Measurements from ENCODE around the gene TRIM9. TPM values are rescaled to one million over a fixed set of nuclear protein-coding genes. Genes with fewer than 3 reads are reported as not detected.

TRIM9 gene
- total and polyA plus RNA-seq, 7 donors, result 0.17 to 3.3 (median 1.1) TPM

- Histone ChIP-seq H3K27me3 (ENCODE audit: insufficient read depth in 3 of 3, low read length in 2 of 3) (no peaks in the 10 kb centered on the region), H3K27ac (no peak overlapping the region), H3K9me3 (peaks cover 3% of the 10 kb centered on the region), H3K36me3 (ENCODE audit: insufficient read depth in 1 of 2, low read depth in 1 of 2) (no peaks in the 10 kb centered on the region), H3K4me1 (no peaks in the 10 kb centered on the region), H3K4me3 (no peak overlapping the region)
- DNase-seq (no peak), ATAC-seq (no peak)
- no peak for TF ChIP-seq CTCF (IDR thresholded peaks at IDR 0.05)
- intact Hi-C loops (cut with DNase I), result no loop called here
- 72 to 77% (median 76%) methylated on average over 2 of the region's 2 CpGs for WGBS, 3 donors
These were observed 35.9 kb downstream of the TRIM9 start for GRCh38 chr14:51059032-51059431.

GRCh38 chr14:51058382-51058781 lies 36.5 kb downstream of the TRIM9 start:
- no peaks in the 10 kb centered on the region for H3K4me1 ChIP-seq
- DNase-seq (no peak), ATAC-seq (no peak)
- no peak for TF ChIP-seq CTCF (IDR thresholded peaks at IDR 0.05)
- peaks cover 3% of the 10 kb centered on the region for H3K9me3 ChIP-seq
- no peak overlapping the region for H3K4me3 ChIP-seq
- H3K36me3 ChIP-seq (ENCODE audit: insufficient read depth in 1 of 2, low read depth in 1 of 2), result no peaks in the 10 kb centered on the region
- WGBS, 3 donors, result 92 to 94% (median 92%) methylated on average over 4 of the region's 4 CpGs
- no peak overlapping the region for H3K27ac ChIP-seq
- intact Hi-C loops (cut with DNase I), result no loop called here
- no peaks in the 10 kb centered on the region for H3K27me3 ChIP-seq (ENCODE audit: insufficient read depth in 3 of 3, low read length in 2 of 3)

GRCh38 chr14:51056421-51056820 lies 38.5 kb downstream of the TRIM9 start:
- Histone ChIP-seq H3K9me3 (no peaks in the 10 kb centered on the region), H3K4me1 (no peaks in the 10 kb centered on the region), H3K27me3 (ENCODE audit: insufficient read depth in 3 of 3, low read length in 2 of 3) (no peaks in the 10 kb centered on the region), H3K27ac (no peak overlapping the region), H3K4me3 (no peak overlapping the region), H3K36me3 (ENCODE audit: insufficient read depth in 1 of 2, low read depth in 1 of 2) (no peaks in the 10 kb centered on the region)
- intact Hi-C loops (cut with DNase I), result no loop called here
- DNase-seq, result no peak
- no peak for TF ChIP-seq CTCF (IDR thresholded peaks at IDR 0.05)
- ATAC-seq, result no peak

- WGBS, 3 donors, result 95 to 99% (median 96%) methylated on average over 2 of the region's 2 CpGs
- ATAC-seq (no peak), DNase-seq (no peak)
- H3K9me3 ChIP-seq, result no peaks in the 10 kb centered on the region
- no peak overlapping the region for H3K27ac ChIP-seq
- H3K4me3 ChIP-seq, result no peak overlapping the region
- H3K27me3 ChIP-seq (ENCODE audit: insufficient read depth in 3 of 3, low read length in 2 of 3), result no peaks in the 10 kb centered on the region
- no peaks in the 10 kb centered on the region for H3K36me3 ChIP-seq (ENCODE audit: insufficient read depth in 1 of 2, low read depth in 1 of 2)
- no peak for TF ChIP-seq CTCF (IDR thresholded peaks at IDR 0.05)
- no peaks in the 10 kb centered on the region for H3K4me1 ChIP-seq
- intact Hi-C loops (cut with DNase I), result no loop called here
These were observed 41.7 kb downstream of the TRIM9 start for GRCh38 chr14:51053157-51053556.

GRCh38 chr14:51044961-51045360 lies 49.9 kb downstream of the TRIM9 start:
- intact Hi-C loops (cut with DNase I), result no loop called here
- ATAC-seq (no peak), DNase-seq (no peak)
- Histone ChIP-seq H3K27ac (no peak overlapping the region), H3K9me3 (no peaks in the 10 kb centered on the region), H3K4me3 (no peak overlapping the region), H3K36me3 (ENCODE audit: insufficient read depth in 1 of 2, low read depth in 1 of 2) (no peaks in the 10 kb centered on the region), H3K27me3 (ENCODE audit: insufficient read depth in 3 of 3, low read length in 2 of 3) (no peaks in the 10 kb centered on the region), H3K4me1 (no peaks in the 10 kb centered on the region)
- no peak for TF ChIP-seq CTCF (IDR thresholded peaks at IDR 0.05)
- 74 to 78% (median 76%) methylated on average over 3 of the region's 3 CpGs for WGBS, 3 donors
